ENCODE measurements around the gene CPA2.

GRCh38 chr7:130231792-130232191 lies 34.9 kb upstream of the CPA2 start:
- TF ChIP-seq CTCF (IDR thresholded peaks at IDR 0.05; ENCODE audit: low read depth, low read length): no peak
- no peak for TF ChIP-seq POLR2A (IDR thresholded peaks at IDR 0.05; ENCODE audit: extremely low read depth, insufficient read length)
- TF ChIP-seq MYC (IDR thresholded peaks at IDR 0.05; ENCODE audit: low read depth, low read length): no peak
